22Rv1 (cell line): ENCODE data around the gene RPS25.
"Not testable (repeated sequence)": the region's sequence is repeated elsewhere in the genome, so short reads cannot be mapped to it uniquely, and the experiment has no call there.

Source experiments
- CTCF ChIP-seq: fragments of 450-650 bp; IDR thresholded peaks from 2 replicates; pipeline ENCODE4 v1.5.1; 2017; ENCODE audit warnings: mild to moderate bottlenecking
- ZFX ChIP-seq: fragments of 450-650 bp; IDR thresholded peaks from 2 replicates; pipeline ENCODE4 v1.6.1; 2017; ENCODE audit warnings: antibody characterized with exemption, borderline replicate concordance

DNA sequence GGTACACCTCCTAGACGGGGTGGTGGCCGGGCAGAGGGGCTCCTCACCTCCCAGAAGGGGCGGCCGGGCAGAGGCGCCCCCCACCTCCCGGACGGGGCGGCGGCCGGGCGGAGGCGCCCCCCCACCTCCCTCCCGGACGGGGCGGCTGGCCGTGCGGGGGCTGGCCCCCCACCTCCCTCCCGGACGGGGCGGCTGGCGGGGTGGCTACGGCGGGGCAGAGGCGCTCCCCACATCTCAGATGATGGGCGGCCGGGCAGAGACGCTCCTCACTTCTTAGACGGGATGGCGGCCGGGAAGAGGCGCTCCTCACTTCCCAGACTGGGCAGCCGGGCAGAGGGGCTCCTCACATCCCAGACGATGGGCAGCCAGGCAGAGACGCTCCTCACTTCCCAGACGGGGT lies 41.0 kb upstream of the RPS25 start:
- TF ChIP-seq CTCF, ZFX: not testable (repeated sequence)
